NCI-H2196 (cell line): ENCODE measurements around the gene KRTAP20-3.

ENCODE experiments used
- DNase-seq: peaks from one replicate; lab custom pipeline; 2025; ENCODE audit not compliant: unreplicated experiment; lab: John Stamatoyannopoulos, UW

Gene KRTAP20-3

DNA sequence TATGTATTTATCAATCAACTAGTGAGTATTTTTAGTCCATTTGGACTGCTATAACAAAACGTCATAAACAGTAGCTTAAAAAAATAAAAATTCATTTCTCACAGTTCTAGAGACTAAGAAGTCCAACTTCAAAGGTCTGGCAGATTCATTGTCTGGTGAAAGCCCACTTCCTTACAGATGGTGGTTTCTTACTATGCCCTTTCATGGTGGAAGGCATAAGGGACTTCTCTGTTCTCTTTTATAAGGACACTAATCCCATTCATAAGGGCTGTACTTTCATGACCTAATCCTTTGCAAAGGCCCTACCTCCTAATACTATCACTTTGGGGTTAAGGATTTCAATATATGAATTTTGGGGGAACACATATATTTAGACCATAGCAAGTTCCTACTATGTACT is 37.9 kb downstream of the KRTAP20-3 start:
- no peak for DNase-seq

DNA sequence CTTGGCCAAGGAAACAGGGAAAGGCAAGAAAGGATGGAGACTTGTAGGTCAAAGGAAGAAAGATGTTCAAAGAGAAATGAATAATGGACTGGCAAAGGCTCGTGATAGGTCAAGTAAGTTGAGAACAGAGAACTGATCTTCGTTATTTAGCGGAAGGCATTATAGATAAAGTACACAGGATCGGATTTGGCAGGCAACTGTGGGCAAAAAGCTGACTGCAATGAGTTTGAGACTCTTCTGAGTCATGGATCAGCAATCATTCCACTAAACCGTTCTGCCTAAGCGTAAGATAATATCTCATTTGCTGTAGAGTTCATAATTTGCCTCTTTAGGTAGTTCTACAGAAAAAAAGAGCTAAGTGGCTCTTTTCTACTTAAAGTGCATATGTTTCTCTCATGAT is 41.8 kb downstream of the KRTAP20-3 start:
- no peak for DNase-seq

DNA sequence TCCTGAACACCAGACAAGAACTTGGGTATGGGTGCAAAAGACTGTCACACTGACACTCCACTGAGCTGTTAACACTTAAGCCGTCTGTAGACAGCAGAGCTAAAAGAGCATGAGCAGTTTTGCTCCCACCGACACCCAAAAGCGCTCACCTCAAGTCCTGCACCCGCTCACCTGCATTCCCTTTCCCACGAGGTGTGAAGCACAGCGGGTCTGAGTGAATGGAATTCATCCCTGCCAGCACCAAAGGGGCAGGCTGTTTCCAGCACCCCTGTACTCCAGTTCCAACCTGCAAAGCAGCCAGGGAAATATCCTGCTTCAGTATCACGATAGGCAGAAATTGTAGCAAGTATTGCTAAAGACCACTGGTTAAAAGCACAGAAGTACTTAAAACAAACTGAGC is 47.2 kb downstream of the KRTAP20-3 start:
- DNase-seq = no peak
